ENCODE data around the gene CRACR2B.

CRACR2B gene

GRCh38 chr11:810040-810567 lies 17.6 kb upstream of the CRACR2B start:
- Histone ChIP-seq H3K27ac (replicated peaks) (peak overlapping the region; percentile 100), H3K27me3 (ENCODE audit: insufficient read depth, poor library complexity, severe bottlenecking) (no peaks in the 10 kb centered on the region), H3K4me3 (replicated peaks; ENCODE audit: insufficient read depth, low read length) (peak overlapping the region; percentile 72)
- TF ChIP-seq GABPA (IDR thresholded peaks at IDR 0.05; ENCODE audit: low read depth): no peak
- TF ChIP-seq, protein P1, sequence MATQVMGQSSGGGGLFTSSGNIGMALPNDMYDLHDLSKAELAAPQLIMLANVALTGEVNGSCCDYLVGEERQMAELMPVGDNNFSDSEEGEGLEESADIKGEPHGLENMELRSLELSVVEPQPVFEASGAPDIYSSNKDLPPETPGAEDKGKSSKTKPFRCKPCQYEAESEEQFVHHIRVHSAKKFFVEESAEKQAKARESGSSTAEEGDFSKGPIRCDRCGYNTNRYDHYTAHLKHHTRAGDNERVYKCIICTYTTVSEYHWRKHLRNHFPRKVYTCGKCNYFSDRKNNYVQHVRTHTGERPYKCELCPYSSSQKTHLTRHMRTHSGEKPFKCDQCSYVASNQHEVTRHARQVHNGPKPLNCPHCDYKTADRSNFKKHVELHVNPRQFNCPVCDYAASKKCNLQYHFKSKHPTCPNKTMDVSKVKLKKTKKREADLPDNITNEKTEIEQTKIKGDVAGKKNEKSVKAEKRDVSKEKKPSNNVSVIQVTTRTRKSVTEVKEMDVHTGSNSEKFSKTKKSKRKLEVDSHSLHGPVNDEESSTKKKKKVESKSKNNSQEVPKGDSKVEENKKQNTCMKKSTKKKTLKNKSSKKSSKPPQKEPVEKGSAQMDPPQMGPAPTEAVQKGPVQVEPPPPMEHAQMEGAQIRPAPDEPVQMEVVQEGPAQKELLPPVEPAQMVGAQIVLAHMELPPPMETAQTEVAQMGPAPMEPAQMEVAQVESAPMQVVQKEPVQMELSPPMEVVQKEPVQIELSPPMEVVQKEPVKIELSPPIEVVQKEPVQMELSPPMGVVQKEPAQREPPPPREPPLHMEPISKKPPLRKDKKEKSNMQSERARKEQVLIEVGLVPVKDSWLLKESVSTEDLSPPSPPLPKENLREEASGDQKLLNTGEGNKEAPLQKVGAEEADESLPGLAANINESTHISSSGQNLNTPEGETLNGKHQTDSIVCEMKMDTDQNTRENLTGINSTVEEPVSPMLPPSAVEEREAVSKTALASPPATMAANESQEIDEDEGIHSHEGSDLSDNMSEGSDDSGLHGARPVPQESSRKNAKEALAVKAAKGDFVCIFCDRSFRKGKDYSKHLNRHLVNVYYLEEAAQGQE (IDR thresholded peaks at IDR 0.05; ENCODE audit: insufficient replicate concordance, low read depth): no peak
- no peak for TF ChIP-seq POLR2AphosphoS5 (IDR thresholded peaks at IDR 0.05; ENCODE audit: low read depth)
- TF ChIP-seq SPI1 (IDR thresholded peaks at IDR 0.05; ENCODE audit: borderline replicate concordance, low read depth): no peak
- TF ChIP-seq, protein P2, sequence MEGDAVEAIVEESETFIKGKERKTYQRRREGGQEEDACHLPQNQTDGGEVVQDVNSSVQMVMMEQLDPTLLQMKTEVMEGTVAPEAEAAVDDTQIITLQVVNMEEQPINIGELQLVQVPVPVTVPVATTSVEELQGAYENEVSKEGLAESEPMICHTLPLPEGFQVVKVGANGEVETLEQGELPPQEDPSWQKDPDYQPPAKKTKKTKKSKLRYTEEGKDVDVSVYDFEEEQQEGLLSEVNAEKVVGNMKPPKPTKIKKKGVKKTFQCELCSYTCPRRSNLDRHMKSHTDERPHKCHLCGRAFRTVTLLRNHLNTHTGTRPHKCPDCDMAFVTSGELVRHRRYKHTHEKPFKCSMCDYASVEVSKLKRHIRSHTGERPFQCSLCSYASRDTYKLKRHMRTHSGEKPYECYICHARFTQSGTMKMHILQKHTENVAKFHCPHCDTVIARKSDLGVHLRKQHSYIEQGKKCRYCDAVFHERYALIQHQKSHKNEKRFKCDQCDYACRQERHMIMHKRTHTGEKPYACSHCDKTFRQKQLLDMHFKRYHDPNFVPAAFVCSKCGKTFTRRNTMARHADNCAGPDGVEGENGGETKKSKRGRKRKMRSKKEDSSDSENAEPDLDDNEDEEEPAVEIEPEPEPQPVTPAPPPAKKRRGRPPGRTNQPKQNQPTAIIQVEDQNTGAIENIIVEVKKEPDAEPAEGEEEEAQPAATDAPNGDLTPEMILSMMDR (IDR thresholded peaks at IDR 0.05; ENCODE audit: insufficient read depth, low read length): no peak
- DNase-seq (ENCODE audit: low read depth in 1 of 2, low spot score in 1 of 2): no peak

- H3K27me3 ChIP-seq (ENCODE audit: insufficient read depth, poor library complexity, severe bottlenecking): no peaks in the 10 kb centered on the region
- peak overlapping the region; percentile 72 for H3K4me3 ChIP-seq (replicated peaks; ENCODE audit: insufficient read depth, low read length)
- TF ChIP-seq POLR2AphosphoS5 (IDR thresholded peaks at IDR 0.05; ENCODE audit: low read depth) (no peak; the same call in 1 of the 2 replicates), SPI1 (IDR thresholded peaks at IDR 0.05; ENCODE audit: borderline replicate concordance, low read depth) (no peak), GABPA (IDR thresholded peaks at IDR 0.05; ENCODE audit: low read depth) (no peak)
- TF ChIP-seq, protein P2 (IDR thresholded peaks at IDR 0.05; ENCODE audit: insufficient read depth, low read length): no peak
- TF ChIP-seq, protein P1 (IDR thresholded peaks at IDR 0.05; ENCODE audit: insufficient replicate concordance, low read depth): no peak
- DNase-seq (ENCODE audit: low read depth in 1 of 2, low spot score in 1 of 2): peak in 1 of 2 experiments; percentile 41
- peak overlapping the region; percentile 100 for H3K27ac ChIP-seq (replicated peaks)
Observed at GRCh38 chr11:811446-812245, 16.1 kb upstream of the CRACR2B start.

DNA sequence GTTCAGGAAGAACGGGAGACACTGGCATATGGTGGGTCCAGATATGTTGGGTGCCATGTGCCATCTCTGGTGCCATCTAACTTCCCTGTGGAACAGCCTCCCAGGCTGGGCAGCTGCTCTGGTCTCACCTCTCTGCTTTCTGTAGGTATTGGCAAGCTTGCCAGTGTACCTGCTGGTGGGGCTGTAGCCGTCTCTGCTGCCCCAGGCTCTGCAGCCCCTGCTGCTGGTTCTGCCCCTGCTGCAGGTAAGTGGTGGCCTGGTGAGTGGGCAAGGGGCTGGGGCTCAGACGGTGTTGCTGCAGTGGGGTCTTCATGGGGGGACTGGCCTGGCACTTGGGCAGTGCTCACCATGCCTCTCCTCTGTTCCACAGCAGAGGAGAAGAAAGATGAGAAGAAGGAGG lies 15.3 kb upstream of the CRACR2B start:
- H3K27ac ChIP-seq (replicated peaks): peak overlapping the region; percentile 100
- DNase-seq (ENCODE audit: low read depth in 1 of 2, low spot score in 1 of 2): no peak
- H3K4me3 ChIP-seq (replicated peaks; ENCODE audit: insufficient read depth, low read length): no peak overlapping the region
- H3K27me3 ChIP-seq (ENCODE audit: insufficient read depth, poor library complexity, severe bottlenecking): no peaks in the 10 kb centered on the region
- no peak for TF ChIP-seq GABPA (IDR thresholded peaks at IDR 0.05; ENCODE audit: low read depth)
- TF ChIP-seq, protein P2 (IDR thresholded peaks at IDR 0.05; ENCODE audit: insufficient read depth, low read length): no peak
- no peak; the same call in 1 of the 2 replicates for TF ChIP-seq POLR2AphosphoS5 (IDR thresholded peaks at IDR 0.05; ENCODE audit: low read depth)
- TF ChIP-seq, protein P1 (IDR thresholded peaks at IDR 0.05; ENCODE audit: insufficient replicate concordance, low read depth): no peak
